Trophoblast cell (in vitro differentiated cells and primary cell): Measurements from ENCODE around the gene C3orf18.

ENCODE experiments used
- DNase-seq, 2 donors: peaks; one replicate each; pipeline ENCODE4 v3.0.0-alpha.2; 2016
- H2AFZ ChIP-seq: 2 replicates; pipeline ENCODE4 v1.6.1; 2013; ENCODE audit warnings: low read length, moderate library complexity, mild to moderate bottlenecking; ENCODE audit not compliant: insufficient read depth, poor library complexity
- H2AK5ac ChIP-seq: 2 replicates; pipeline ENCODE4 v1.6.1; 2013; ENCODE audit warnings: mild to moderate bottlenecking, low read length
- H2BK120ac ChIP-seq: 2 replicates; pipeline ENCODE4 v1.6.1; 2013; ENCODE audit warnings: low read length, mild to moderate bottlenecking, moderate library complexity; ENCODE audit not compliant: insufficient read depth, poor library complexity
- H2BK12ac ChIP-seq: 2 replicates; pipeline ENCODE4 v1.6.1; 2013; ENCODE audit warnings: mild to moderate bottlenecking, low read length, moderate library complexity
- H2BK5ac ChIP-seq: 2 replicates; pipeline ENCODE4 v1.6.1; 2013; ENCODE audit warnings: low read length, low read depth, moderate library complexity, mild to moderate bottlenecking; ENCODE audit not compliant: poor library complexity
- H3K14ac ChIP-seq: 2 replicates; pipeline ENCODE4 v1.6.1; 2013; ENCODE audit warnings: mild to moderate bottlenecking, low read length
- H3K18ac ChIP-seq: 2 replicates; pipeline ENCODE4 v1.6.1; 2013; ENCODE audit warnings: mild to moderate bottlenecking, low read length
- H3K23ac ChIP-seq: 2 replicates; pipeline ENCODE4 v1.6.1; 2013; ENCODE audit warnings: low read length
- H3K27ac ChIP-seq: 2 replicates; pipeline ENCODE4 v1.5.1; 2013; ENCODE audit warnings: low read depth, mild to moderate bottlenecking, inconsistent platforms, low read length, moderate library complexity
- H3K27me3 ChIP-seq: 2 replicates; pipeline ENCODE4 v1.6.1; 2013; ENCODE audit warnings: inconsistent platforms, mild to moderate bottlenecking, low read length, moderate library complexity; ENCODE audit not compliant: insufficient read depth
- H3K36me3 ChIP-seq, 2 experiments: 1 replicate in 1 of 2; 2 replicates in 1 of 2; pipeline ENCODE4 v1.6.1; 2013; ENCODE audit warnings: low read length in 2 of 2, mild to moderate bottlenecking in 2 of 2, moderate library complexity in 1 of 2; ENCODE audit not compliant: insufficient read depth in 2 of 2, control insufficient read depth in 1 of 2
- H3K4ac ChIP-seq: 2 replicates; pipeline ENCODE4 v1.6.1; 2013; ENCODE audit warnings: low read depth, mild to moderate bottlenecking, low read length, moderate library complexity
- H3K4me1 ChIP-seq, 2 experiments: 1 replicate in 1 of 2; 2 replicates in 1 of 2; pipeline ENCODE4 v1.6.1; 2013; ENCODE audit warnings: low read length in 2 of 2, mild to moderate bottlenecking in 2 of 2, moderate library complexity in 1 of 2; ENCODE audit not compliant: insufficient read depth in 2 of 2, control insufficient read depth in 1 of 2
- H3K4me2 ChIP-seq: 2 replicates; pipeline ENCODE4 v1.6.1; 2013; ENCODE audit warnings: inconsistent platforms, mild to moderate bottlenecking, low read length, moderate library complexity
- H3K4me3 ChIP-seq: 2 replicates; pipeline ENCODE4 v1.5.1; 2013; ENCODE audit warnings: mild to moderate bottlenecking, low read depth, low read length, inconsistent platforms
- H3K79me1 ChIP-seq: one replicate; pipeline ENCODE4 v1.6.1; 2013; ENCODE audit warnings: low read length
- H3K79me2 ChIP-seq: 2 replicates; pipeline ENCODE4 v1.6.1; 2013; ENCODE audit warnings: low read length, mild to moderate bottlenecking; ENCODE audit not compliant: control insufficient read depth, insufficient read depth, poor library complexity
- H3K9ac ChIP-seq: 2 replicates; pipeline ENCODE4 v1.6.1; 2013; ENCODE audit warnings: mild to moderate bottlenecking, low read length
- H3K9me3 ChIP-seq: 2 replicates; pipeline ENCODE4 v1.6.1; 2013; ENCODE audit warnings: low read depth, mild to moderate bottlenecking, control low read depth, inconsistent platforms, low read length; ENCODE audit not compliant: insufficient read depth
- H4K12ac ChIP-seq: 2 replicates; pipeline ENCODE4 v1.6.1; 2013; ENCODE audit warnings: low read depth, mild to moderate bottlenecking, low read length, moderate library complexity
- H4K8ac ChIP-seq: 2 replicates; pipeline ENCODE4 v1.6.1; 2013; ENCODE audit warnings: low read depth, mild to moderate bottlenecking, low read length, moderate library complexity
- H4K91ac ChIP-seq: one replicate; pipeline ENCODE4 v1.6.1; 2013; ENCODE audit warnings: low read depth, mild to moderate bottlenecking, low read length, moderate library complexity
- WGBS: extraction: QIAGEN DNeasy Blood & Tissue Kit; methylation state at CpG from one replicate; pipeline ENCODE4 v1.1.7; 2013; ENCODE audit warnings: missing lambda C conversion rate; ENCODE audit not compliant: insufficient read length, insufficient coverage; ENCODE audit errors: extremely low coverage; 5-methylcytosine and 5-hydroxymethylcytosine counted together

The C3orf18 gene

GRCh38 chr3:50521572-50521971 is 46.0 kb downstream of the C3orf18 start:
- H2BK12ac ChIP-seq: no peak overlapping the region
- H2BK5ac ChIP-seq: no peak overlapping the region
- no peak for DNase-seq
- no peak overlapping the region for H2AK5ac ChIP-seq
- no peaks in the 10 kb centered on the region for H3K79me2 ChIP-seq
- H4K12ac ChIP-seq: no peak overlapping the region
- H4K91ac ChIP-seq: no peak overlapping the region
- no peak overlapping the region for H3K18ac ChIP-seq
- no peak overlapping the region for H2BK120ac ChIP-seq
- H4K8ac ChIP-seq: no peak overlapping the region
- no peaks in the 10 kb centered on the region for H3K36me3 ChIP-seq
- no peak overlapping the region for H3K9ac ChIP-seq
- H3K23ac ChIP-seq: no peak overlapping the region
- H3K14ac ChIP-seq: no peak overlapping the region
- H3K27me3 ChIP-seq: no peaks in the 10 kb centered on the region
- H3K4me1 ChIP-seq: no peaks in the 10 kb centered on the region
- H3K4ac ChIP-seq: no peak overlapping the region
- no peak overlapping the region for H3K27ac ChIP-seq
- no peak overlapping the region for H3K4me3 ChIP-seq
- no peaks in the 10 kb centered on the region for H3K79me1 ChIP-seq
- no CpG with 5 or more reads among the region's 5 CpGs for WGBS
- no peak overlapping the region for H2AFZ ChIP-seq
- no peak overlapping the region for H3K4me2 ChIP-seq
- peaks cover 2% of the 10 kb centered on the region for H3K9me3 ChIP-seq

- Histone ChIP-seq H3K27ac (no peak overlapping the region), H4K8ac (no peak overlapping the region), H3K4ac (no peak overlapping the region), H3K4me2 (no peak overlapping the region), H2BK12ac (no peak overlapping the region), H3K4me3 (no peak overlapping the region), H3K27me3 (no peaks in the 10 kb centered on the region), H3K9me3 (peaks cover 2% of the 10 kb centered on the region), H4K91ac (no peak overlapping the region), H3K79me2 (no peaks in the 10 kb centered on the region), H2AFZ (no peak overlapping the region), H3K79me1 (no peaks in the 10 kb centered on the region), H3K36me3 (no peaks in the 10 kb centered on the region), H3K4me1 (no peaks in the 10 kb centered on the region), H3K14ac (no peak overlapping the region), H2AK5ac (no peak overlapping the region), H3K18ac (no peak overlapping the region), H2BK120ac (no peak overlapping the region), H2BK5ac (no peak overlapping the region), H3K23ac (no peak overlapping the region), H4K12ac (no peak overlapping the region), H3K9ac (no peak overlapping the region)
- no peak for DNase-seq
- no CpG with 5 or more reads among the region's 3 CpGs for WGBS
These were observed 46.7 kb downstream of the C3orf18 start for GRCh38 chr3:50520849-50521248.

GRCh38 chr3:50519471-50520089 is 48.0 kb downstream of the C3orf18 start:
- H2AK5ac ChIP-seq: no peak overlapping the region
- no peak overlapping the region for H2BK120ac ChIP-seq
- H3K4me3 ChIP-seq: no peak overlapping the region
- no peak overlapping the region for H3K27ac ChIP-seq
- no peaks in the 10 kb centered on the region for H3K79me1 ChIP-seq
- no peaks in the 10 kb centered on the region for H3K27me3 ChIP-seq
- no CpG with 5 or more reads among the region's 7 CpGs for WGBS
- no peak overlapping the region for H3K14ac ChIP-seq
- no peak overlapping the region for H4K12ac ChIP-seq
- H4K8ac ChIP-seq: no peak overlapping the region
- H3K4me2 ChIP-seq: no peak overlapping the region
- no peaks in the 10 kb centered on the region for H3K4me1 ChIP-seq
- peak; percentile 24 to 55 for DNase-seq
- H3K4ac ChIP-seq: no peak overlapping the region
- no peak overlapping the region for H2BK5ac ChIP-seq
- H2BK12ac ChIP-seq: no peak overlapping the region
- no peak overlapping the region for H2AFZ ChIP-seq
- H3K9ac ChIP-seq: no peak overlapping the region
- no peak overlapping the region for H3K18ac ChIP-seq
- no peak overlapping the region for H3K23ac ChIP-seq
- no peaks in the 10 kb centered on the region for H3K36me3 ChIP-seq
- H3K79me2 ChIP-seq: no peaks in the 10 kb centered on the region
- peaks cover 2% of the 10 kb centered on the region for H3K9me3 ChIP-seq
- H4K91ac ChIP-seq: no peak overlapping the region

GRCh38 chr3:50518436-50518835 is 49.1 kb downstream of the C3orf18 start:
- Histone ChIP-seq H3K14ac (no peak overlapping the region), H2BK12ac (no peak overlapping the region), H2AFZ (no peak overlapping the region), H2BK120ac (no peak overlapping the region), H3K36me3 (no peaks in the 10 kb centered on the region), H3K4me2 (no peak overlapping the region), H3K27ac (no peak overlapping the region), H2AK5ac (no peak overlapping the region), H3K79me1 (no peaks in the 10 kb centered on the region), H3K27me3 (no peaks in the 10 kb centered on the region), H3K4me1 (no peaks in the 10 kb centered on the region), H3K18ac (no peak overlapping the region), H3K9me3 (peaks cover 2% of the 10 kb centered on the region), H3K4ac (no peak overlapping the region), H4K12ac (no peak overlapping the region), H4K8ac (no peak overlapping the region), H3K23ac (no peak overlapping the region), H4K91ac (no peak overlapping the region), H3K4me3 (no peak overlapping the region), H3K9ac (no peak overlapping the region), H2BK5ac (no peak overlapping the region), H3K79me2 (no peaks in the 10 kb centered on the region)
- DNase-seq: no peak
- WGBS: no CpG with 5 or more reads among the region's 7 CpGs
